Measurements from ENCODE around the gene WDR37.

DNA sequence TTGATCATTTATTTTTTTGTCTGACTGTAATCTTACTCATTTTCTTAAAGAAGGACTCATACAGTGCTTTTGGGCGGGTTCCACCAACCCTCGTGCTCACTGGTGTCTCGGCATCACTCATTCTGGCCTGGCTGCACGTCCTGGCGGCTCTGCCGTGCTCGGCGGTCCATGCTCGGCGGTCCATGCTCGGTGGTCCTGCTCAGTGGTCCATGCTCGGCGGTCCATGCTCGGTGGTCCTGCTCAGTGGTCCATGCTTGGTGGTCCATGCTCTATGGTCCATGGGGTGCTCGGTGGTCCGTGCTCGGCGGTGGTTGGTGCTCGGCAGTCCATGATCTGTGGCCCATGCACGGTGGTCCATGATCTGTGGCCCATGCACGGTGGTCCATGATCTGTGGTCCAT is 72.5 kb downstream of the WDR37 start:
- TF ChIP-seq POLR2A (IDR thresholded peaks at IDR 0.05): no peak
- TF ChIP-seq, protein P1, sequence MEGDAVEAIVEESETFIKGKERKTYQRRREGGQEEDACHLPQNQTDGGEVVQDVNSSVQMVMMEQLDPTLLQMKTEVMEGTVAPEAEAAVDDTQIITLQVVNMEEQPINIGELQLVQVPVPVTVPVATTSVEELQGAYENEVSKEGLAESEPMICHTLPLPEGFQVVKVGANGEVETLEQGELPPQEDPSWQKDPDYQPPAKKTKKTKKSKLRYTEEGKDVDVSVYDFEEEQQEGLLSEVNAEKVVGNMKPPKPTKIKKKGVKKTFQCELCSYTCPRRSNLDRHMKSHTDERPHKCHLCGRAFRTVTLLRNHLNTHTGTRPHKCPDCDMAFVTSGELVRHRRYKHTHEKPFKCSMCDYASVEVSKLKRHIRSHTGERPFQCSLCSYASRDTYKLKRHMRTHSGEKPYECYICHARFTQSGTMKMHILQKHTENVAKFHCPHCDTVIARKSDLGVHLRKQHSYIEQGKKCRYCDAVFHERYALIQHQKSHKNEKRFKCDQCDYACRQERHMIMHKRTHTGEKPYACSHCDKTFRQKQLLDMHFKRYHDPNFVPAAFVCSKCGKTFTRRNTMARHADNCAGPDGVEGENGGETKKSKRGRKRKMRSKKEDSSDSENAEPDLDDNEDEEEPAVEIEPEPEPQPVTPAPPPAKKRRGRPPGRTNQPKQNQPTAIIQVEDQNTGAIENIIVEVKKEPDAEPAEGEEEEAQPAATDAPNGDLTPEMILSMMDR (IDR thresholded peaks at IDR 0.05): no peak

Measured in right lobe of liver (tissue), 4 donors.